Esophagus muscularis mucosa (tissue), 3 donors: ENCODE measurements around the gene NUCB2.

Source experiments
- CTCF ChIP-seq, 3 experiments: fragments of 200-600 bp in 2 of 3; fragments of 450-650 bp in 1 of 3; sonication (generic) in 2 of 3; IDR thresholded peaks; one replicate each; pipeline ENCODE4 v1.5.1; 2017 to 2019; ENCODE audit warnings: antibody characterized with exemption in 3 of 3, mild to moderate bottlenecking in 2 of 3, moderate library complexity in 1 of 3
- POLR2A ChIP-seq: fragments of 450-650 bp; IDR thresholded peaks from one replicate; pipeline ENCODE4 v1.6.1; 2017; ENCODE audit warnings: antibody characterized with exemption, moderate library complexity, mild to moderate bottlenecking, low read depth
- POLR2AphosphoS5 ChIP-seq, 2 donors: sonication (generic); formaldehyde crosslinking; IDR thresholded peaks; one replicate each; pipeline ENCODE4 v1.6.1; 2017; ENCODE audit warnings: antibody characterized with exemption in 2 of 2

GRCh38 chr11:17286332-17286731 lies 9.8 kb downstream of the NUCB2 start:
- TF ChIP-seq POLR2AphosphoS5 (IDR thresholded peaks at IDR 0.05) (no peak), CTCF (IDR thresholded peaks at IDR 0.05) (no peak), POLR2A (no peak)
